Small intestine (tissue), 7 donors: ENCODE results near the gene KIF5A. TPM values are rescaled to one million over a fixed set of nuclear protein-coding genes. Genes with fewer than 3 reads are reported as not detected.

Experiments used
- DNase-seq, 2 donors: peaks; one replicate each; pipeline versions ENCODE4 v3.0.0 to v3.0.0-alpha.2; 2013
- FAIRE-seq: peaks from 2 replicates; lab custom pipeline; 2012; peaks lifted over from hg19 to GRCh38; lab: Jason Lieb, UNC
- H3K27ac ChIP-seq, 3 donors: one replicate each; pipeline ENCODE4 v1.5.1; 2013; ENCODE audit warnings: low read length in 2 of 3, mild to moderate bottlenecking in 2 of 3, control low read depth in 1 of 3, inconsistent platforms in 1 of 3, low read depth in 1 of 3, moderate library complexity in 1 of 3
- H3K27me3 ChIP-seq, 3 donors: one replicate each; pipeline ENCODE4 v1.6.1; 2013; ENCODE audit warnings: low read length in 3 of 3, inconsistent platforms in 1 of 3; ENCODE audit not compliant: control insufficient read depth in 3 of 3, insufficient read depth in 3 of 3
- H3K36me3 ChIP-seq, 3 donors: one replicate each; pipeline ENCODE4 v1.6.1; 2013; ENCODE audit warnings: low read length in 3 of 3, inconsistent platforms in 1 of 3, low read depth in 1 of 3, mild to moderate bottlenecking in 1 of 3, moderate library complexity in 1 of 3; ENCODE audit not compliant: control insufficient read depth in 3 of 3, insufficient read depth in 2 of 3
- H3K4me1 ChIP-seq, 3 donors: one replicate each; pipeline ENCODE4 v1.6.1; 2013; ENCODE audit warnings: low read length in 2 of 3, inconsistent platforms in 1 of 3, low read depth in 1 of 3, mild to moderate bottlenecking in 1 of 3, moderate library complexity in 1 of 3; ENCODE audit not compliant: control insufficient read depth in 3 of 3, insufficient read depth in 2 of 3
- H3K4me3 ChIP-seq, 3 donors: one replicate each; pipeline ENCODE4 v1.5.1; 2013; ENCODE audit warnings: low read length in 3 of 3, control low read depth in 1 of 3, inconsistent platforms in 1 of 3, low read depth in 1 of 3, mild to moderate bottlenecking in 1 of 3, moderate library complexity in 1 of 3
- H3K9me3 ChIP-seq, 2 donors: one replicate each; pipeline ENCODE4 v1.6.1; 2013; ENCODE audit warnings: low read depth in 1 of 2, low read length in 1 of 2; ENCODE audit not compliant: control insufficient read depth in 2 of 2, insufficient read depth in 1 of 2
- WGBS, 3 donors: extraction: QIAGEN DNeasy Blood & Tissue Kit; methylation state at CpG; one replicate each; pipeline ENCODE4 v1.1.7; 2013; 5-methylcytosine and 5-hydroxymethylcytosine counted together
- polyA plus RNA-seq, 4 donors: library from polyadenylated mRNA; stranded (reverse) in 3 of 4; unstranded in 1 of 4; fragments of 200-250 nt in 3 of 4; fragments of 120-200 nt in 1 of 4; gene quantifications; one replicate each; pipeline versions ENCODE4 v1.2.1 to v1.2.3, GENCODE V29; 2013
- donor health status: healthy with polysubstance abuse.
- donor health status: control.
- donor health status: control.
- donor health status: Bipolar disorder and iron deficiency.
- donor health status: healthy.

KIF5A gene
- polyA plus RNA-seq, 4 donors = 0.27 to 8.4 (median 0.83) TPM; not detected in 1

DNA sequence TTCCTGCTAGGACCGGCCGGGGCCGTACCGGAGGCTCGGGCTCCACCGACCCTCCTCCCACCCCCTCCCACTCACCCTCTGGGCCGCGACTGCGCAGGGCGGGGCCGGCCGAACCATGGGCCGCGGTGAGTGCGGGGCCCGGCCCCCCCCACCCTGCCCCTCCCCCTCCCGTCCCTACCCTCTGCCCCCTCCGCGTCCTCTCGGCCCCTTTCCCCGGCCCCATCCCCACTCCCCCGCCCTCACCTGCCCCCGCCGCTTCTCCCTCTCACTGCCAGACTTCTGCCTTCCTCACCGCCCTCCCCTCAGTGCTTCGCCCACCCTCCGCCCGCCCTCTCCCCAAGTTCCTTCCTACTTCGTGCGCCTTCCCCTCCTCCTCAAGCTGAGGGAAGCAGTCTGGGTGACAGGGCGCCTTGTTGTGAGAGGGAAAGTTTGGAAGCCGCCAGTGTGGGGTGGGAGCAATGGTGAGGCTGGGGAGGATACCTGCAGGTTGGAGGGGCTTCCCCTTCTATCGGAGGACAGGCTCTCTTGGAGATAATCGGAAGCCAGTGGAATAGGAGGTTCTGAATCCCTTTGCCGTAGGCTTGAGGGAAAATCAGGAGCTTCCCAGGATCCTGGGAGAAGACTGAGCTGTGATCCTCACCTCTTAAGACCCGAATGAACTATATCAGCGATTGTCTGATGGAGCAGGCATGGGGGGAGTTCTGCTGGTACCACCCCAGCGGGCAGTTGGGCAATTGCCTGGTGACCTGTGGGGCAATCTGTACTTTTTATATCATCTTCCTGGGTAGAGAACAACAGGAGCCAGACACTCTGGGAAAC lies 26.7 kb upstream of the KIF5A start:
- H3K4me3 ChIP-seq = peak overlapping the region; percentile 74 to 87 (median 77)
- no peaks in the 10 kb centered on the region for H3K27me3 ChIP-seq
- H3K27ac ChIP-seq = peak overlapping the region; percentile 85 to 100 (median 94)
- 1 to 2% (median 1%) methylated on average over 18 to 38 of the region's 38 CpGs for WGBS, 3 donors
- H3K36me3 ChIP-seq = peaks cover 8 to 52% (median 14%) of the 10 kb centered on the region in 3 donors
- FAIRE-seq (no peak), DNase-seq (peak; percentile 44 to 75)
- no peaks in the 10 kb centered on the region for H3K9me3 ChIP-seq
- peaks cover 2 to 44% (median 11%) of the 10 kb centered on the region in 3 donors for H3K4me1 ChIP-seq

DNA sequence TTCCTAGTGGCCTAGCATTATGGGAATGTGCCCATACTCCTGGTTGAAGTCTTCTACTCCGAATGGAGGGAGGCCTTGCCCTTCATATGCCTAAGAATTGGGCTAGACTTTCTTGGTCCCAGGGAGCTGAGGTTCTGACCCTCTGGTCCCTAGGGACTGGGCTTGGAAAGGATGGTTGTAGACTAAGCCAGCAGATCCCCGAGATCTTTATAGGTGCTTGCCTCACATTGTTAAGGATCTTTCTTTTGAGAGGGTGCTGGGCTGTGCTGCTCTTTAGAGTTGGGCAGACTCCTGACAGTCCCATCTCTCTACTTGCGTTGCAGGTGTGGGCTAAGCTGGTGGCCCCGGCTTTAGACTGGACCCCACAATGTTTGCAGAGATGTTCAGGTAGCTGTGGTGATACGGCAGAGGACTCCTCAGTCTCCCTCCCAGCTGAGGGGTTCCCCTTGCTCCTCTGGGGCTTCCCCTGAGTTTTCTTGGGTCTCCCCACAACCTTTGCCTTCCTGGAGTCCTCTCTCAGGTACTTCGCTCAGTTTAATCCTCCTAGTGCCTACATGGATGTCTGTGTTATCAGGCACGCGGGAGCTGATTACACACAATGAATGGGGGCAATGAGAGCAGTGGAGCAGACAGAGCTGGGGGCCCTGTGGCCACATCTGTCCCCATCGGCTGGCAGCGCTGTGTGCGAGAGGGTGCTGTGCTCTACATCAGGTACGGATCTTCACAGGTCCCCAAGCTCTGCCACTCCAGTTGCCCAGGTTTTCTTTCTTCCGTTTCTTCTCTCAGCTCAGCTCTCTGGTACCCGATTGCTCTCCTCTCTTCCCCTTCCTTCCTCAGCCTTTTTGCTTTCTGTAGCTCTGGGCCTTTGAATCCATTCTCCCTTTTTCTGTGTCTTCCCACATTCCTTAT lies 25.9 kb upstream of the KIF5A start:
- no peaks in the 10 kb centered on the region for H3K27me3 ChIP-seq
- peak overlapping the region; percentile 81 to 100 (median 82) for H3K27ac ChIP-seq
- peaks cover 13 to 57% (median 18%) of the 10 kb centered on the region in 3 donors for H3K36me3 ChIP-seq
- H3K4me3 ChIP-seq = peak overlapping the region; percentile 74 to 87 (median 77)
- WGBS, 3 donors = 34 to 51% (median 47%) methylated on average over 14 of the region's 14 CpGs
- peaks cover 2 to 36% (median 11%) of the 10 kb centered on the region in 3 donors for H3K4me1 ChIP-seq
- peak; percentile 10 to 38 for DNase-seq
- H3K9me3 ChIP-seq = no peaks in the 10 kb centered on the region
- no peak for FAIRE-seq

DNA sequence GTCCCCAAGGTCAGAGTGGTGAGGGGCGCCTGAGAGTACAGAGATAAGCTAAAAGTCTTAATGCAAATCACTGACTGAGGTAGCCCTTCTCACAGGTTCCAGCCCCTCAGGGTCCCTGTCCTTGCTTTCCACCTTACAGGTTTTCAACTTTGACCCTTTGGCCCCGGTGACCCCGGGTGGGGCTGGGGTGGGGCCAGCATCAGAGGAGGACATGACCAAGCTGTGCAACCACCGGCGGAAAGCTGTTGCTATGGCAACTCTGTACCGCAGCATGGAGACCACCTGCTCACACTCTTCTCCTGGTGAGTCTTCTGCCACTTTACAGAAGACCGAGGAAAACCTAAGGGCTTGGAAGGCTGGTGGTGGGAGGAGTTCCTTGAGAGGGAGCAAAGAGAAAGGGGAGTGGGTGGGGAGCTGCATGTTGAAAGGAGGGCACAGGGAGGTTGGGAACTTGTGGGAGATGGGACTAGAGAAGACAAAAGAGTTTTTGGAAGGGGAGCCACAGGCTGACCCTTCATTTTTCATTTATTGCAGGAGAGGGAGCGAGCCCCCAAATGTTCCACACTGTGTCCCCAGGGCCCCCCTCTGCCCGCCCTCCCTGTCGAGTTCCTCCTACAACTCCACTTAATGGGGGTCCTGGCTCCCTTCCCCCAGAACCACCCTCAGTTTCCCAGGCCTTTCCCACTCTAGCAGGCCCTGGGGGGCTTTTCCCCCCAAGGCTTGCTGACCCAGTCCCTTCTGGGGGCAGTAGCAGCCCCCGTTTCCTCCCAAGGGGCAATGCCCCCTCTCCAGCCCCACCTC lies 24.8 kb upstream of the KIF5A start:
- no peaks in the 10 kb centered on the region for H3K27me3 ChIP-seq
- H3K27ac ChIP-seq = peak overlapping the region; percentile 81 to 100 (median 82)
- 51 to 61% (median 58%) methylated on average over 9 to 11 of the region's 11 CpGs for WGBS, 3 donors
- no peak overlapping the region for H3K4me3 ChIP-seq
- peaks cover 2 to 33% (median 11%) of the 10 kb centered on the region in 3 donors for H3K4me1 ChIP-seq
- H3K9me3 ChIP-seq = no peaks in the 10 kb centered on the region
- H3K36me3 ChIP-seq = peaks cover 18 to 60% (median 26%) of the 10 kb centered on the region in 3 donors
- FAIRE-seq = no peak
- peak in 1 of 2 donors; percentile 43 for DNase-seq

DNA sequence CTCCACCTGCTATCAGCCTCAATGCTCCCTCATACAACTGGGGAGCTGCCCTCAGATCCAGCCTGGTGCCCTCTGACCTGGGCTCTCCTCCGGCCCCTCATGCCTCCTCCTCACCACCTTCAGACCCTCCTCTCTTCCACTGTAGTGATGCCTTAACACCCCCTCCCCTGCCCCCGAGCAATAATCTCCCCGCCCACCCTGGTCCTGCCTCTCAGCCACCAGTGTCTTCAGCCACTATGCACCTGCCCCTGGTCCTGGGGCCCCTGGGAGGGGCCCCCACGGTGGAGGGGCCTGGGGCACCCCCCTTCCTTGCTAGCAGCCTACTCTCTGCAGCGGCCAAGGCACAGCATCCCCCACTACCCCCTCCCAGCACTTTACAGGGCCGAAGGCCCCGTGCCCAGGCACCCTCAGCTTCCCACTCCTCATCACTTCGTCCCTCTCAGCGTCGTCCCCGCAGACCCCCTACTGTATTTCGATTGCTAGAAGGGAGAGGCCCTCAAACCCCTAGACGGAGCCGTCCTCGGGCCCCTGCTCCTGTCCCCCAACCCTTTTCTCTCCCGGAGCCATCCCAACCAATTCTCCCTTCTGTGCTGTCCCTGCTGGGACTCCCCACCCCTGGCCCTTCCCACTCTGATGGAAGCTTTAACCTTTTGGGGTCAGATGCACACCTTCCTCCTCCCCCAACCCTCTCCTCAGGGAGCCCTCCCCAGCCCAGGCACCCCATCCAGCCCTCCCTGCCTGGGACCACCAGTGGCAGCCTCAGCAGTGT lies 24.0 kb upstream of the KIF5A start:
- Histone ChIP-seq H3K4me3 (no peak overlapping the region), H3K9me3 (no peaks in the 10 kb centered on the region), H3K4me1 (peaks cover 2 to 33% (median 11%) of the 10 kb centered on the region in 3 donors), H3K27me3 (no peaks in the 10 kb centered on the region), H3K27ac (no peak overlapping the region), H3K36me3 (peaks cover 24 to 68% (median 29%) of the 10 kb centered on the region in 3 donors)
- FAIRE-seq (no peak), DNase-seq (no peak)
- WGBS, 3 donors = 83 to 85% (median 84%) methylated on average over 14 to 16 of the region's 16 CpGs

DNA sequence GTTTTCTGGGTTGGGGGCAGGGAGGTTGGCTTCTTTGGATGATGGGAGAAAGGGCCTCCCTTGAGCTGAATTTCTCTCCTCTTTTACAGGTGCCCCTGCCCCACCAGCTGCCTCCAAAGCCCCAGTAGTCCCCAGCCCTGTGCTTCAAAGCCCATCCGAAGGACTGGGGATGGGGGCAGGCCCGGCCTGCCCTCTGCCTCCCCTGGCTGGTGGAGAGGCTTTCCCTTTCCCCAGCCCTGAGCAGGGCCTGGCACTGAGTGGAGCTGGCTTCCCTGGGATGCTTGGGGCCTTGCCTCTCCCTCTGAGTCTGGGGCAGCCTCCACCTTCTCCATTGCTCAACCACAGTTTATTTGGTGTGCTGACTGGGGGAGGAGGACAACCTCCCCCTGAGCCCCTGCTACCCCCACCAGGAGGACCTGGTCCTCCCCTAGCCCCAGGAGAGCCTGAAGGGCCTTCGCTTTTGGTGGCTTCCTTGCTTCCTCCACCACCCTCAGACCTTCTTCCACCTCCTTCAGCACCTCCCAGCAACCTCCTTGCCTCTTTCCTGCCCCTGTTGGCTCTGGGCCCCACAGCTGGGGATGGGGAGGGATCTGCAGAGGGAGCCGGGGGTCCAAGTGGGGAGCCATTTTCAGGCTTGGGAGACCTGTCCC lies 23.2 kb upstream of the KIF5A start:
- Histone ChIP-seq H3K9me3 (no peaks in the 10 kb centered on the region), H3K27ac (no peak overlapping the region), H3K4me1 (peaks cover 2 to 25% (median 7%) of the 10 kb centered on the region in 3 donors), H3K36me3 (peaks cover 28 to 76% (median 31%) of the 10 kb centered on the region in 3 donors), H3K4me3 (no peak overlapping the region), H3K27me3 (no peaks in the 10 kb centered on the region)
- FAIRE-seq = no peak
- 83 to 96% (median 90%) methylated on average over 2 to 4 of the region's 4 CpGs for WGBS, 3 donors
- DNase-seq = no peak

DNA sequence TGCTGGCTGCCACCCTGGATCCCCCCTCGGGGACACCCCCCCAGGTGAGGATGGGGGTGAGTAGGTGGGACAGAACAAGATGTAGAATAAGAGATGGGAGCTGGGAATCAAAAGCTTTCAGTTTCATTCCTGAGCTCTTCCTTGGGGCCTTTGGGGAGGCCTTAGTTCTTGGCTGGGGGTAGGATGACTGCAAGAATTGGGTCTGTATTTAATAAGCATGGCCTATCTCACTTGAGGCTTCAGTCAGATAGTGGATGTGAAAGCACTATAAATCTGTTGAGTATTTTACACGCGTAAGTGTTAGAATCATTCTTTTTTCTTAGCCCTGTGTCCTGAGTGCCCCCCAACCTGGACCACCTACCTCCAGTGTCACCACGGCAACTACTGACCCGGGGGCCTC lies 22.7 kb upstream of the KIF5A start:
- WGBS, 3 donors = 83 to 88% (median 85%) methylated on average over 5 of the region's 5 CpGs
- H3K9me3 ChIP-seq = no peaks in the 10 kb centered on the region
- H3K27ac ChIP-seq = no peak overlapping the region
- H3K27me3 ChIP-seq = no peaks in the 10 kb centered on the region
- FAIRE-seq = no peak
- H3K4me1 ChIP-seq = peaks cover 2 to 19% (median 7%) of the 10 kb centered on the region in 3 donors
- no peak for DNase-seq
- no peak overlapping the region for H3K4me3 ChIP-seq
- peaks cover 33 to 81% (median 34%) of the 10 kb centered on the region in 3 donors for H3K36me3 ChIP-seq

DNA sequence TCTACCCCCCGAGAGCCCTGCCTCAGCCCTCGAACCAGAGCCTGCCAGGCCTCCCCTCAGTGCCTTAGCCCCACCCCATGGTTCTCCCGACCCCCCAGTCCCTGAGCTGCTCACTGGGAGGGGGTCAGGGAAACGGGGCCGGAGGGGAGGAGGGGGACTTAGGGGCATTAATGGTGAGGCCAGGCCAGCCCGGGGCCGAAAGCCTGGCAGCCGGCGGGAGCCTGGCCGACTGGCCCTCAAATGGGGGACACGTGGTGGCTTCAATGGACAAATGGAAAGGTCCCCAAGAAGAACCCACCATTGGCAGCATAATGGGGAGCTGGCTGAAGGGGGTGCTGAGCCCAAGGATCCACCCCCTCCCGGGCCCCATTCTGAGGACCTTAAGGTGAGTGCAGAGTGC lies 21.7 kb upstream of the KIF5A start:
- Histone ChIP-seq H3K36me3 (peaks cover 34 to 91% (median 42%) of the 10 kb centered on the region in 3 donors), H3K4me3 (no peak overlapping the region), H3K27ac (no peak overlapping the region), H3K9me3 (no peaks in the 10 kb centered on the region), H3K27me3 (no peaks in the 10 kb centered on the region), H3K4me1 (peaks cover 2 to 18% (median 7%) of the 10 kb centered on the region in 3 donors)
- FAIRE-seq = no peak
- DNase-seq = no peak
- 85 to 88% (median 86%) methylated on average over 12 of the region's 12 CpGs for WGBS, 3 donors
